Esophagus squamous epithelium (tissue), 4 donors: Measurements from ENCODE around the gene FETUB.
A peak's percentile ranks its signal among the peaks of the same experiment; 100 is the strongest.

Source experiments
- POLR2A ChIP-seq, 4 donors: fragments of 450-650 bp; IDR thresholded peaks; one replicate each; pipeline ENCODE4 v1.6.1; 2017; ENCODE audit warnings: antibody characterized with exemption in 4 of 4, mild to moderate bottlenecking in 4 of 4, moderate library complexity in 3 of 4
- TF ChIP-seq, protein P1 (sequence below), 6 experiments: fragments of 450-650 bp in 4 of 6; fragments of 200-600 bp in 2 of 6; sonication (generic) in 2 of 6; IDR thresholded peaks; one replicate each; pipeline ENCODE4 v1.5.1; 2016 to 2019; ENCODE audit warnings: antibody characterized with exemption in 6 of 6, mild to moderate bottlenecking in 4 of 6, moderate library complexity in 4 of 6

- TF ChIP-seq, protein P1, sequence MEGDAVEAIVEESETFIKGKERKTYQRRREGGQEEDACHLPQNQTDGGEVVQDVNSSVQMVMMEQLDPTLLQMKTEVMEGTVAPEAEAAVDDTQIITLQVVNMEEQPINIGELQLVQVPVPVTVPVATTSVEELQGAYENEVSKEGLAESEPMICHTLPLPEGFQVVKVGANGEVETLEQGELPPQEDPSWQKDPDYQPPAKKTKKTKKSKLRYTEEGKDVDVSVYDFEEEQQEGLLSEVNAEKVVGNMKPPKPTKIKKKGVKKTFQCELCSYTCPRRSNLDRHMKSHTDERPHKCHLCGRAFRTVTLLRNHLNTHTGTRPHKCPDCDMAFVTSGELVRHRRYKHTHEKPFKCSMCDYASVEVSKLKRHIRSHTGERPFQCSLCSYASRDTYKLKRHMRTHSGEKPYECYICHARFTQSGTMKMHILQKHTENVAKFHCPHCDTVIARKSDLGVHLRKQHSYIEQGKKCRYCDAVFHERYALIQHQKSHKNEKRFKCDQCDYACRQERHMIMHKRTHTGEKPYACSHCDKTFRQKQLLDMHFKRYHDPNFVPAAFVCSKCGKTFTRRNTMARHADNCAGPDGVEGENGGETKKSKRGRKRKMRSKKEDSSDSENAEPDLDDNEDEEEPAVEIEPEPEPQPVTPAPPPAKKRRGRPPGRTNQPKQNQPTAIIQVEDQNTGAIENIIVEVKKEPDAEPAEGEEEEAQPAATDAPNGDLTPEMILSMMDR (IDR thresholded peaks at IDR 0.05), result peak; percentile 89 to 99 (median 96)
- no peak for TF ChIP-seq POLR2A (IDR thresholded peaks at IDR 0.05)
These were observed 25.4 kb upstream of the FETUB start for GRCh38 chr3:186614597-186615483.
